GM12878 (cell line): Measurements from ENCODE around the gene IRF2. TPM values are rescaled to one million over a fixed set of nuclear protein-coding genes. Genes with fewer than 3 reads are reported as not detected.

Experiments
- ATAC-seq: fragments of 200-7000 bp; cut with Tn5 transposase; 3 replicates; pipeline ENCODE4 v1.9.1; 2020; ENCODE audit warnings: mild to moderate bottlenecking, moderate library complexity
- BruUV-seq: library from RNA; stranded (reverse); fragments of 400-500 nt; replicated peaks from 2 replicates; lab custom pipeline; 2021; lab: Mats Ljungman, UMichigan
- CTCF ChIA-PET: fragments of 300-600 bp; sonication (Branson Sonifier 250); formaldehyde crosslinking; extraction: SDS; loops from one replicate; lab custom pipeline; 2021; ENCODE audit warnings: inconsistent platforms; lab: Yijun Ruan, JAX
- POLR2A ChIA-PET: fragments of 350-600 bp; formaldehyde crosslinking; extraction: SDS; loops from one replicate; lab custom pipeline; 2021; ENCODE audit warnings: inconsistent platforms; lab: Charles Lee
- RAD21 ChIA-PET: fragments of 300-600 bp; sonication (Branson Sonifier 250); formaldehyde crosslinking; loops from one replicate; lab custom pipeline; 2023; ENCODE audit warnings: antibody characterized with exemption; ENCODE audit not compliant: unreplicated experiment; lab: Charles Lee
- SMC1A ChIA-PET: fragments of 300-600 bp; sonication (Branson Sonifier 250); formaldehyde crosslinking; loops from one replicate; lab custom pipeline; 2023; ENCODE audit not compliant: unreplicated experiment, uncharacterized antibody; lab: Charles Lee
- DNase-seq: peaks from one replicate; pipeline ENCODE4 v3.0.0-alpha.2; 2011; ENCODE audit warnings: low read depth, low spot score
- FAIRE-seq: peaks from 3 replicates; lab custom pipeline; 2011; peaks lifted over from hg19 to GRCh38; lab: Jason Lieb, UNC
- H2AFZ ChIP-seq: 2 replicates; pipeline ENCODE4 v1.6.0; 2011; ENCODE audit warnings: low read depth, low read length, control low read depth; ENCODE audit not compliant: control insufficient read depth
- H3K27ac ChIP-seq: 2 replicates; pipeline ENCODE4 v1.5.1; 2011; ENCODE audit warnings: control low read depth; ENCODE audit not compliant: control insufficient read depth, insufficient read depth
- H3K27me3 ChIP-seq, 2 experiments: replicated peaks in 1 of 2; 2 replicates each; pipeline versions ENCODE4 v1.6.0 to v1.6.1; 2011; ENCODE audit warnings: low read length in 1 of 2; ENCODE audit not compliant: control insufficient read depth in 2 of 2, insufficient read depth in 2 of 2
- H3K36me3 ChIP-seq, 2 experiments: 2 replicates each; pipeline ENCODE4 v1.5.1; 2011; ENCODE audit warnings: low read length in 1 of 2; ENCODE audit not compliant: control insufficient read depth in 2 of 2, insufficient read depth in 2 of 2
- H3K4me1 ChIP-seq: 2 replicates; pipeline ENCODE4 v1.6.1; 2011; ENCODE audit warnings: mild to moderate bottlenecking, low read length, moderate library complexity, mixed read lengths; ENCODE audit not compliant: control insufficient read depth, insufficient read depth
- H3K4me2 ChIP-seq: 2 replicates; pipeline ENCODE4 v1.6.0; 2011; ENCODE audit warnings: control low read depth; ENCODE audit not compliant: control insufficient read depth, insufficient read depth
- H3K4me3 ChIP-seq: fragments of 200-600 bp; sonication (generic); 2 replicates; pipeline ENCODE4 v1.5.1; 2016
- H3K79me2 ChIP-seq: 2 replicates; pipeline ENCODE4 v1.6.0; 2011; ENCODE audit warnings: low read length; ENCODE audit not compliant: control insufficient read depth, insufficient read depth
- H3K9ac ChIP-seq: 2 replicates; pipeline ENCODE4 v1.8.0; 2011; ENCODE audit warnings: low read length, control low read depth, mixed read lengths; ENCODE audit not compliant: control insufficient read depth, insufficient read depth
- H3K9me3 ChIP-seq: replicated peaks from 3 replicates; pipeline ENCODE4 v1.5.1; 2011; ENCODE audit warnings: mild to moderate bottlenecking, low read length; ENCODE audit not compliant: control insufficient read depth, insufficient read depth
- H4K20me1 ChIP-seq: 2 replicates; pipeline ENCODE4 v1.6.0; 2011; ENCODE audit not compliant: control insufficient read depth, insufficient read depth
- MYB ChIP-seq: fragments of 150-350 bp; IDR thresholded peaks from 2 replicates; pipeline ENCODE4 v1.6.1; 2014; ENCODE audit warnings: mild to moderate bottlenecking, low read depth, low read length, borderline replicate concordance
- POLR2A ChIP-seq: IDR thresholded peaks from 2 replicates; pipeline ENCODE4 v1.6.1; 2011; ENCODE audit warnings: low read depth, mild to moderate bottlenecking, low read length
- RBBP5 ChIP-seq: fragments of 200-600 bp; sonication (generic); conservative IDR thresholded peaks from 2 replicates; pipeline ENCODE4 v1.6.1; 2016
- RCOR1 ChIP-seq: conservative IDR thresholded peaks from 2 replicates; pipeline ENCODE4 v1.6.1; 2012; ENCODE audit warnings: low read depth, low read length, improper control_type of control experiment
- SMC3 ChIP-seq: IDR thresholded peaks from 2 replicates; pipeline ENCODE4 v1.6.1; 2011; ENCODE audit warnings: low read length, improper control_type of control experiment, borderline replicate concordance
- ZNF622 ChIP-seq: fragments of 450-650 bp; IDR thresholded peaks from 2 replicates; pipeline ENCODE4 v1.6.1; 2017; ENCODE audit warnings: mild to moderate bottlenecking, inconsistent platforms
- ZSCAN29 ChIP-seq: fragments of 450-650 bp; IDR thresholded peaks from 2 replicates; pipeline ENCODE4 v1.6.1; 2017; ENCODE audit warnings: mild to moderate bottlenecking, moderate library complexity
- WGBS: methylation state at CpG from one replicate; pipeline ENCODE4 v1.1.6; 2016; ENCODE audit warnings: low lambda C conversion rate; ENCODE audit not compliant: insufficient replicate concordance, insufficient coverage; ENCODE audit errors: missing lambda C conversion rate; 5-methylcytosine and 5-hydroxymethylcytosine counted together
- in situ Hi-C: fragments of 300-500 bp; cut with MboI; formaldehyde crosslinking; loops from 9 replicates; pipeline ENCODE4 v1.14.3; 2018; ENCODE audit warnings: mixed read lengths
- intact Hi-C: fragments of 100-400 bp; cut with micrococcal nuclease; formaldehyde crosslinking; loops from one replicate; pipeline ENCODE4 v1.14.2; 2022; ENCODE audit not compliant: unreplicated experiment
- polyA plus RNA-seq, 11 experiments: library from polyadenylated mRNA; depleted of rRNA in 4 of 11; unstranded in 6 of 11; stranded (reverse) in 5 of 11; fragments of >200 nt; fragmentation: Nextera tagmentation in 4 of 11; fragmentation: Illumina TruSeq in 1 of 11; extraction: Ambion mirVana in 4 of 11; extraction: Trizol in 1 of 11; gene quantifications; 1 replicate in 1 of 11; 2 replicates in 10 of 11; pipeline versions ENCODE4 v1.2.1 to v1.2.3, GENCODE V29; 2011 to 2016; ENCODE audit warnings: inconsistent platforms in 2 of 11, missing spikeins in 2 of 11, low read depth in 1 of 11
- total RNA-seq, 4 experiments: library from RNA; depleted of rRNA in 3 of 4; stranded (reverse); fragments of >200 nt in 3 of 4; fragmentation: Illumina TruSeq in 1 of 4; extraction: Trizol in 1 of 4; gene quantifications; 2 replicates each; pipeline versions ENCODE4 v1.2.1 to v1.2.3, GENCODE V29; 2013 to 2021
- TF ChIP-seq, protein P1 (sequence below): IDR thresholded peaks from 2 replicates; pipeline ENCODE4 v1.6.1; 2012; ENCODE audit warnings: low read depth, low read length, improper control_type of control experiment
- TF ChIP-seq, protein P2 (sequence below): fragments of 450-650 bp; IDR thresholded peaks from 2 replicates; pipeline ENCODE4 v1.6.1; 2017; ENCODE audit warnings: mild to moderate bottlenecking, moderate library complexity
- TF ChIP-seq, protein P3 (sequence below): IDR thresholded peaks from 2 replicates; pipeline ENCODE4 v1.6.1; 2012; ENCODE audit warnings: improper control_type of control experiment, low read depth, low read length; ENCODE audit not compliant: insufficient replicate concordance

The IRF2 gene
- total and polyA plus RNA-seq, 10 of the 15 experiments (the other 5 are each of a cell fraction or from before 2014, with no cell fraction given): 45.1 to 99.3 (median 58.9) TPM

DNA sequence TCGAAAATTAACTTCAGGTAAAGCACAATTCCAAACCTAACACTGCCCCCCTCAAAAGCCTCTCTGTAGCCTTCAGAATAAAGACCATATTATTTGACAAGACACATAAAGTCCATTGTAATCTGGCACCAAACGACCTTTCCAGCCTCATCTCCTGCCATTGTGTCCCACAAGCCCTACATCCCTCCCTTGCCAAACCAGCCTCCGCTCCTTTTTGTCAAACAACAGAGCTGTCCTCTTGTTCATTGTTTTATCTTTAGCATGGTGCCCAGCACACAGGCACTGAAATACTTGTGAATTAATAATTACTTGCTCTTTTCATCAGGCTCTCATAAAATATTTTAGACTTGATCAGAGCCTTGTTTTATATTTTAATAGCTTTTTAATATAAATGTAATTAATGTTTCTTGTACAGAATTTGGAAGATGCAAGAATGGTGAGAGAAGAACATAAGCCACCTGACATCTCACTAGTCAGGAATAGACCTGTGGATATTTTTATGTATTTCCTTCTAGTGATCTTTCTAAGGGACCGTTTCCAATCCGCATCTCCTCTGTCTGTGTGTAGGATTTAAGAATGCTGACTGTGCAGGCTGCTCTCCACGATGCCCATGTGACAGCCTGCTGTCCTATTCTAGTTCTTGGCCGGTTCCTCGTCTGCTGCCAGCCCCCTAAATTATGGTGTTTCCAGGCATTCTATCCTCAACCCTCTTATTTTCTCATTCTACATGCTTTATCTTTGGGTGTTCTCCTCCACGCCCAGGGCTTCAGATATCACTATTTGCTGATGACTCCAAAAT lies 3.0 kb upstream of the IRF2 start:
- SMC1A ChIA-PET: interaction anchor here (0.6 to 3.6 kb wide), 8 partner anchors 9 to 196 kb away, joined by 3 to 22 read pairs (median 4); no protein-coding TSS in a partner anchor
- peaks cover 0 to 11% of the 10 kb centered on the region in 2 experiments; a peak in 1 of 4 replicates for H3K36me3 ChIP-seq
- intact Hi-C loops (no loop called here), in situ Hi-C loops (no loop called here)
- H3K27me3 ChIP-seq: no peaks in the 10 kb centered on the region
- peak overlapping the region; percentile 98 for H3K4me2 ChIP-seq
- no peak overlapping the region for H3K9ac ChIP-seq
- DNase-seq (no peak), FAIRE-seq (no peak), ATAC-seq (no peak)
- CTCF ChIA-PET: interaction anchor here (1.1 to 1.7 kb wide), 3 partner anchors 29 to 213 kb away, joined by 3 to 6 read pairs (median 4); no protein-coding TSS in a partner anchor
- no peaks in the 10 kb centered on the region for H4K20me1 ChIP-seq
- POLR2A ChIA-PET: interaction anchor here (0.5 to 1.1 kb wide), 3 partner anchors 60 to 162 kb away, joined by 3 to 6 read pairs (median 4); no protein-coding TSS in a partner anchor
- H3K4me1 ChIP-seq: peaks cover 9% of the 10 kb centered on the region
- peak overlapping the region; percentile 96 for H3K4me3 ChIP-seq
- H3K9me3 ChIP-seq: no peaks in the 10 kb centered on the region; the same call in 2 of the 3 replicates
- RAD21 ChIA-PET: interaction anchor here (0.8 to 4.4 kb wide), 9 partner anchors 24 to 273 kb away, joined by 3 to 57 read pairs (median 4); no protein-coding TSS in a partner anchor
- H2AFZ ChIP-seq: no peak overlapping the region
- no peak overlapping the region for H3K27ac ChIP-seq
- BruUV-seq: no TSS peak
- peaks cover 48% of the 10 kb centered on the region for H3K79me2 ChIP-seq
- WGBS: 64% methylated on average over 9 of the region's 9 CpGs
- TF ChIP-seq SMC3: no peak
- no peak for TF ChIP-seq ZSCAN29
- TF ChIP-seq, protein P1, sequence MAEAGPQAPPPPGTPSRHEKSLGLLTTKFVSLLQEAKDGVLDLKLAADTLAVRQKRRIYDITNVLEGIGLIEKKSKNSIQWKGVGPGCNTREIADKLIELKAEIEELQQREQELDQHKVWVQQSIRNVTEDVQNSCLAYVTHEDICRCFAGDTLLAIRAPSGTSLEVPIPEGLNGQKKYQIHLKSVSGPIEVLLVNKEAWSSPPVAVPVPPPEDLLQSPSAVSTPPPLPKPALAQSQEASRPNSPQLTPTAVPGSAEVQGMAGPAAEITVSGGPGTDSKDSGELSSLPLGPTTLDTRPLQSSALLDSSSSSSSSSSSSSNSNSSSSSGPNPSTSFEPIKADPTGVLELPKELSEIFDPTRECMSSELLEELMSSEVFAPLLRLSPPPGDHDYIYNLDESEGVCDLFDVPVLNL: no peak
- no peak for TF ChIP-seq POLR2A
- TF ChIP-seq RCOR1: no peak
- no peak for TF ChIP-seq ZNF622
- TF ChIP-seq MYB: no peak
- TF ChIP-seq, protein P2, sequence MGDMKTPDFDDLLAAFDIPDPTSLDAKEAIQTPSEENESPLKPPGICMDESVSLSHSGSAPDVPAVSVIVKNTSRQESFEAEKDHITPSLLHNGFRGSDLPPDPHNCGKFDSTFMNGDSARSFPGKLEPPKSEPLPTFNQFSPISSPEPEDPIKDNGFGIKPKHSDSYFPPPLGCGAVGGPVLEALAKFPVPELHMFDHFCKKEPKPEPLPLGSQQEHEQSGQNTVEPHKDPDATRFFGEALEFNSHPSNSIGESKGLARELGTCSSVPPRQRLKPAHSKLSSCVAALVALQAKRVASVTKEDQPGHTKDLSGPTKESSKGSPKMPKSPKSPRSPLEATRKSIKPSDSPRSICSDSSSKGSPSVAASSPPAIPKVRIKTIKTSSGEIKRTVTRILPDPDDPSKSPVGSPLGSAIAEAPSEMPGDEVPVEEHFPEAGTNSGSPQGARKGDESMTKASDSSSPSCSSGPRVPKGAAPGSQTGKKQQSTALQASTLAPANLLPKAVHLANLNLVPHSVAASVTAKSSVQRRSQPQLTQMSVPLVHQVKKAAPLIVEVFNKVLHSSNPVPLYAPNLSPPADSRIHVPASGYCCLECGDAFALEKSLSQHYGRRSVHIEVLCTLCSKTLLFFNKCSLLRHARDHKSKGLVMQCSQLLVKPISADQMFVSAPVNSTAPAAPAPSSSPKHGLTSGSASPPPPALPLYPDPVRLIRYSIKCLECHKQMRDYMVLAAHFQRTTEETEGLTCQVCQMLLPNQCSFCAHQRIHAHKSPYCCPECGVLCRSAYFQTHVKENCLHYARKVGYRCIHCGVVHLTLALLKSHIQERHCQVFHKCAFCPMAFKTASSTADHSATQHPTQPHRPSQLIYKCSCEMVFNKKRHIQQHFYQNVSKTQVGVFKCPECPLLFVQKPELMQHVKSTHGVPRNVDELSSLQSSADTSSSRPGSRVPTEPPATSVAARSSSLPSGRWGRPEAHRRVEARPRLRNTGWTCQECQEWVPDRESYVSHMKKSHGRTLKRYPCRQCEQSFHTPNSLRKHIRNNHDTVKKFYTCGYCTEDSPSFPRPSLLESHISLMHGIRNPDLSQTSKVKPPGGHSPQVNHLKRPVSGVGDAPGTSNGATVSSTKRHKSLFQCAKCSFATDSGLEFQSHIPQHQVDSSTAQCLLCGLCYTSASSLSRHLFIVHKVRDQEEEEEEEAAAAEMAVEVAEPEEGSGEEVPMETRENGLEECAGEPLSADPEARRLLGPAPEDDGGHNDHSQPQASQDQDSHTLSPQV: no peak
- TF ChIP-seq, protein P3, sequence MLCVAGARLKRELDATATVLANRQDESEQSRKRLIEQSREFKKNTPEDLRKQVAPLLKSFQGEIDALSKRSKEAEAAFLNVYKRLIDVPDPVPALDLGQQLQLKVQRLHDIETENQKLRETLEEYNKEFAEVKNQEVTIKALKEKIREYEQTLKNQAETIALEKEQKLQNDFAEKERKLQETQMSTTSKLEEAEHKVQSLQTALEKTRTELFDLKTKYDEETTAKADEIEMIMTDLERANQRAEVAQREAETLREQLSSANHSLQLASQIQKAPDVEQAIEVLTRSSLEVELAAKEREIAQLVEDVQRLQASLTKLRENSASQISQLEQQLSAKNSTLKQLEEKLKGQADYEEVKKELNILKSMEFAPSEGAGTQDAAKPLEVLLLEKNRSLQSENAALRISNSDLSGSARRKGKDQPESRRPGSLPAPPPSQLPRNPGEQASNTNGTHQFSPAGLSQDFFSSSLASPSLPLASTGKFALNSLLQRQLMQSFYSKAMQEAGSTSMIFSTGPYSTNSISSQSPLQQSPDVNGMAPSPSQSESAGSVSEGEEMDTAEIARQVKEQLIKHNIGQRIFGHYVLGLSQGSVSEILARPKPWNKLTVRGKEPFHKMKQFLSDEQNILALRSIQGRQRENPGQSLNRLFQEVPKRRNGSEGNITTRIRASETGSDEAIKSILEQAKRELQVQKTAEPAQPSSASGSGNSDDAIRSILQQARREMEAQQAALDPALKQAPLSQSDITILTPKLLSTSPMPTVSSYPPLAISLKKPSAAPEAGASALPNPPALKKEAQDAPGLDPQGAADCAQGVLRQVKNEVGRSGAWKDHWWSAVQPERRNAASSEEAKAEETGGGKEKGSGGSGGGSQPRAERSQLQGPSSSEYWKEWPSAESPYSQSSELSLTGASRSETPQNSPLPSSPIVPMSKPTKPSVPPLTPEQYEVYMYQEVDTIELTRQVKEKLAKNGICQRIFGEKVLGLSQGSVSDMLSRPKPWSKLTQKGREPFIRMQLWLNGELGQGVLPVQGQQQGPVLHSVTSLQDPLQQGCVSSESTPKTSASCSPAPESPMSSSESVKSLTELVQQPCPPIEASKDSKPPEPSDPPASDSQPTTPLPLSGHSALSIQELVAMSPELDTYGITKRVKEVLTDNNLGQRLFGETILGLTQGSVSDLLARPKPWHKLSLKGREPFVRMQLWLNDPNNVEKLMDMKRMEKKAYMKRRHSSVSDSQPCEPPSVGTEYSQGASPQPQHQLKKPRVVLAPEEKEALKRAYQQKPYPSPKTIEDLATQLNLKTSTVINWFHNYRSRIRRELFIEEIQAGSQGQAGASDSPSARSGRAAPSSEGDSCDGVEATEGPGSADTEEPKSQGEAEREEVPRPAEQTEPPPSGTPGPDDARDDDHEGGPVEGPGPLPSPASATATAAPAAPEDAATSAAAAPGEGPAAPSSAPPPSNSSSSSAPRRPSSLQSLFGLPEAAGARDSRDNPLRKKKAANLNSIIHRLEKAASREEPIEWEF: no peak
- TF ChIP-seq RBBP5: no peak
